Activated CD8-positive, alpha-beta memory T cell treated with anti-CD3 and anti-CD28 coated beads, Interleukin-2, amount 50 U/mL, for 1 hour (primary cell): Measurements from ENCODE around the gene PNMA1.

Source experiments
- DNase-seq: peaks from one replicate; pipeline ENCODE4 v3.0.0-alpha.2; 2020; ENCODE audit errors: extremely low read depth

PNMA1 gene

GRCh38 chr14:73663548-73664212, 50.5 kb downstream of the PNMA1 start:
- DNase-seq, result no peak

- no peak for DNase-seq
Observed at GRCh38 chr14:73662487-73662943, 51.7 kb downstream of the PNMA1 start.

DNA sequence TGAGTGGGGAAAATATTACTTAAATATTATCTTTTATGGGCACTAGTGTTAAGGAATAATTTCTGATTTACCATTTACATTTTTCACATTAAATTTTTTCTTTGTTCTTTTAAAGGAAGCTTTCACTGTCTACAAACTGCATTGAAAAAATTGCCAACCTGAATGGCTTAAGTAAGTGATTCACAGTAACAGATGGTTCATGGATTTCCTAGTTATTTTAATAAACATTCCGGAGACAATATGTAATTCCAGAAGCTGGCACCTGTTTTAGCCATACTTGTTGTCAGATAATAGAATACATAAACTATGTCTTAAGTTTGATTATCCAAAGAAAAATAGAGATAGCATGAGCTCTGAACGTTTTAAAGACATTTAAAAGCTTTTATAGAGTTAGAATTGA, 52.3 kb downstream of the PNMA1 start:
- no peak for DNase-seq
